HG03095 (cell line): ENCODE results near the gene TREX2.
"Not testable (repeated sequence)": the region's sequence is repeated elsewhere in the genome, so short reads cannot be mapped to it uniquely, and the experiment has no call there.

Source experiments
- ATAC-seq: cut with Tn5 transposase; IDR thresholded peaks from one replicate; pipeline ENCODE4 v1.9.1; 2021; ENCODE audit warnings: moderate library complexity; ENCODE audit not compliant: unreplicated experiment

TREX2 gene

GRCh38 chrX:153410888-153411254, 35.0 kb downstream of the TREX2 start:
- peak; percentile 6 for ATAC-seq

- ATAC-seq: no peak
These were observed 35.5 kb downstream of the TREX2 start for GRCh38 chrX:153410373-153410772.

DNA sequence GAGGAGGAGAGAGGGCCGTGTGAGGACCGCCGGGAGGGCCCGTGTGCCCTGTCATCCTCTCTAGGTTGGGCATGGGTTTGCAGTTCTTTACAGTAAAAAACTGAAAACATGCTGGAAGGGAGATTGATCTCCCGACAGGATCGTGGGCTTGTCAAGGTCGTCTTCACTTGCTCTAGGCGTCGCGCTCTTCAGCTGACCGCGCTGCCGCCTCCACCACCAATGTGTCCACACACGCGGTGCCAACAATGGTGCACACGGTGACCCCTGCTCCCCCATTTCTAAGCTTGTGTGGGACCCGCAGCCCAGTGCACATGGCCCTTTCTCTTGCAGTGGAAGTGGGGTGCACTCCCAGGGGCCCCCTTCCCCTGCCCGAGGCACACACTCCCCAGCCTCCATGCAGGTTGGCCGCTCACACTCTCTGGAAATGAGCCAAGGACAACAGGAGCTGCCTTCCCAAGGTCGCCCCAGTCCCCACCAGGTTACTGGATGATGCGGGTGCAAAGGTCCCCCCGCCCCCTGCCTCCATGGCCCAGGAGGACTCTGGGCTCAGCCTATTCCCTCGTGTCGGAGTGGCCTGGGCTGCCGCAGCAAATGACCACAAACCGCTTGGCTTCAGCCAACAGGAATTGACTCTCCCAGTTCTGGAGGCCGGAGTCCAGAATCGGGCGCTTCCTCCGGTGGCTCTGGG, 36.3 kb downstream of the TREX2 start:
- no peak for ATAC-seq

DNA sequence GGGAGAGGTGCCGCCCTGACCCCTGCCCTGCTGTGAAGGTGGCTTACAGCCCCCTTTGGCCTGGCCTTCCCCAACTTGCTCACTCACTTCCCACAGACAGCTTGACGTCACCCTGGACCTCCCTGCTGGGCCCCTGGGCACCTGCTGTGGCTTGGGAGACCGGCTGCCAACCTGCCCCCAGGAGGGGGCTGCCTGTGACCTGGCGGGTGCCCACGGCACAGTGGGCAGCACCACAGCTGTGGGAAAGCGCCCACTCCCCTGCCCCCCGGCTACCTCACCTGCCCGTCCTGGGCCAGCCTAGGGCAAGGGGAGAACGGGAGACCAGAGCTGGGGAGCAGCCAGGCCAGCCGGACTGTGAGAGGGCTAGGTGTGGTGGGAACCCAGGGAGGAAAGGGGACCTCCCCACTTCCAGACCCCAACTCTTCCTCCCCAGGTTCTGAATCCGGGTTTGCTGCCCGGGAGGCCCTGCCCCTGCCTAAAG, 36.9 kb downstream of the TREX2 start:
- ATAC-seq: no peak

GRCh38 chrX:153408221-153408721, 37.6 kb downstream of the TREX2 start:
- no peak for ATAC-seq

DNA sequence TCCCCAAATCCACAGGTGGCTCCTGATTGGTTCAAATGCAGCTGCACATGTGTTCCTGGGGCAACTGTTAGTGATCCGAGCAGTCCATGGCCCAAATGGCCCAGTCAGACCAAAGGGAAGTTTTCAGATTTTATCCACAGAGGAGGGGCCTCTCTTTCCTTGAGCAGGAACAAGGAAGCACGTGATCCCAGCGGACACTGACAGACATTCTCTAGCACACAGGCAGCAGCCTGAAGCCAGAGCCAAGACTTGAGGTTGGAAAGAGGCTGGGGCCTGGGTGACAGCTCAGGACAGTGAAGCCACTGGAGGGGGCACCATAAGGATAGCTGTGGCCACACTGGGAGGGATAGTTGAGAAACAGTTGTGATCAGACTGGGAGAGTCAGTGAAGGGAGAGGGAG, 38.1 kb downstream of the TREX2 start:
- no peak for ATAC-seq

DNA sequence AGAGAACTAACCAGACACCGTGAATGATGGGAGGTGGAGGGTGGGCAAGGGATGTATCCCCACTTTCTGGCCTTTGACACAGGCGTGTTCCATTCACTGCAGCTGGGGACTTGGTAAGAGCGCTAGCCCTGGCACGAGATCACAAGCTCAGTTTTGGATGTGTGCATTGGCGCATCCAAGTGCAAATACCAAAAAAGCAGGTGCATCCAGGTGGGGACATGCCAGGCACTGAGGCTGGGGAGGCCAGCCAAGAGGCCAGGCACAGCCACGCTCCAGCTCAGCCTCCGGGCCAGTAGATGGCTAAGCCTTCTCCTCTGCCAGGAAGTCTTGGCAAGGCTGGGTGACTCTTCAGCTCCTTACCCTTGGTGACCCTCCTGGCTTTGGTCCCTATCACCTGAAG, 39.0 kb downstream of the TREX2 start:
- ATAC-seq: no peak

DNA sequence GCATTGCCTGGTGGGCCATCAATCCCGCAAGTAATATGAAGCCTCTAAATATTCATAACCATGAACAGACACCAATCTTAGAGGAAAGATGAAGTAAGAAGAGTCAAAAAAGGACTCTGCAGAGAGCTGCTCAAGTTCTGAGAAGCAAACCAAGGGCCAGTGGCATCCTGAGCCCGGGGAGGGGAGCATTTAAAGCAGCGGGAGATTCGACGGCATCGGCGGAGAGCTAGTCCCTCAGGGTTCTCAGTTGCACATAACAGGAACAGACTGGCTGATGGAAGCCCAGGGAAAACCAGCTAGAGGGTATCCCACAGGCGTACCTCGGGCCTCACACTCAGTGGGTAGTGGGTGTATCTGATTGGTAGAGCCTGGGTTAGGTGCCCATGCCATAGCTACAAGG, 39.8 kb downstream of the TREX2 start:
- ATAC-seq: no peak

DNA sequence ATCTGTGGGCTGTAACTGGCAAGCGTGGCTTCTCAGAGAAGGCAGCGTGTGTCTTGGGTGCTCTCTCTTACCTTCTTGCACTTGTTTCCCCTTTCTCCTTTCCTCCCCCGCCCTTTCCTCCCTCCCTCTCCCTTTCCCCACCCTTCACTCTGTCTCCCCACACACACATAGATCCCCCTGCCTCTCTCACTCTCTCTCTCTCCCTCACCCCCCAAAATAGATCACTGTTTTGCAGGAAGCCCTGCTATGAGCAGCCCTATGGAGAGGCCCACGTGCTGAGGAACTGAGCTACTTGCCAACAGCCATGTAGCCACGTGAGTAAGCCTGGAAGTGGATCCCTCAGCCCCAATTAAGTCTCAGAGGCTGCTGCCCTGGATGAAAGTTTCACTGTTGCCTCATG, 40.4 kb downstream of the TREX2 start:
- no peak for ATAC-seq

- ATAC-seq: not testable (repeated sequence)
These were observed 41.5 kb downstream of the TREX2 start for GRCh38 chrX:153404333-153404732.

DNA sequence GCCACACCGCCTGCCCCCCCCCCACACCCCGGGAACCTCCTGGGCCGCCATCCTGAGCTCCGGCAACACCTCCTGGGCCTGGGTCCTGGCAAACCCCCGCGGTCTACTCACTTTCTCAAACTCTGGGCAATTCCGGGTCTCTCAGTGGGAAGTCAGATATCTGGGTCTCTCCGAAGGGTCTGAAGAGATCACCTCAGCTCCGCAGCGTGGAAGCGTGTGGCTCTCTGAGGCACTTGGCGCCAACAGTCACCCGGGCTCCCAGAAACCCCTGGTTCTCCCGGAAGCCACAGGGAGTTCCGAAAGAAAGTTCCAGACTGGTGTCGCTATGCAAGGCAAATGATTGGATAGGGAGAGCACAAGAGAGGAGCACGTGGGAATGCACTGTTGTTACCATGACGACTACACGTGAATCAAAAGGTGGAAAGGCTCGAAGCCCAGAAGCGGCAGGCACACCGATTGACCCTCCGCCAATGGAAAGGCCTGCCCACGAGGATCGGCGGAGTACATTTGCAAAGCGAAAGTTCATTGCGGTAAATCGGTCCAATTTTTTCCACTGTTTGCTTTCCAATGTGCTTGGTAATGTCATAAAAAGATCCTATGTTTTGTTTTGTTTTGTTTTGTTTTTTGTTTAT, 44.6 kb downstream of the TREX2 start, which contains the start of gene PNMA6E:
TSS of gene PNMA6E (minus strand) at position 218 of the 632 bp plus-strand sequence. CDS start 2,501 bp downstream, outside the sequence.
- ATAC-seq: no peak

DNA sequence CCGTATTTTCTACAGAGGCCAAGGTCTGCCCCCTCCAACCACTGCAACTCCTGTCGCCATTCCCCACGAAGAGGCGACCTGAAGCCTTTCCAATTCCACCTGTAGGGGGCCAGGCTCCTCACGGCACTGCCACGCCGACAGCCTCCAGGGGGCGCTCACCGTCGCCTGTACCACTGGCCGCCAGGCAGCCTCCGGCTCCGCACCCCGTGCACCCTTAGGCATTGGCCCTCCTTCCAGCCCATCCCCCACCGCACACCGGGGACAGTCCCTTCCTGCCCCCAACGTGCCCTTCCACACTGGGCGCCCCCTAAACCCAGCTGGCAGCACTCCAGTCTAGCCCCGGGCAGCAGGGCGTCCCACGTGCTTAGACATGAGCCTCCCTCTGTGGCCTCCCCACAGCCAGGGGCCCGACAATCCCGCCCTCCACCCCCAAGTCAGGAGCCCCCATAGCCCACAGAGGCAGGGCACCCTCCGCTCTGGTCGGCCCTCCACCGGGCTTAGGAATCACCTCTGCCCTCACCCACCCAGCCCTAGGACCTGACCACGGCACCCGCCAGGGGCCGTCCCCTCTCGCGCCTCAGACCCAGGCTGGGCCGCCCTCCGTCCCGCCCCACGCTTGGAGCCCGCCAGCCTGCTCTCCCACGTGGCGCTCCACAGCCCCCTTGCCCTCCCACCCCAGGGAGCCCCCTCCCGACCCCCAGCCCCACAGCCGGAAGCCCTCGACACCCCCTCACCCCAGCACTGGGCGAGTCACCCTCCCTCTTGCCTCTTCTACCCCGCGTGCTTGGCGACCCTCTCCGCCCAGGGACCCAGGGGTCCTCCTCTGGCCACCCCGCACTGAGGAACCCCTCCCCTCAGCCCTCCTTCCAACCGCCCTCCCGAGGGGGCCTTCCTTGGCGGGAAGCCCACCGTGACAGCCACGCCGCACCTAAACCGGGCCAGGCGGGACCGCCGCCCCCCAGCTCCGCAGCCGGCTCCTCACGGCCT, 45.4 kb downstream of the TREX2 start:
- no peak for ATAC-seq

GRCh38 chrX:153398275-153398960, 47.4 kb downstream of the TREX2 start:
- no peak for ATAC-seq

DNA sequence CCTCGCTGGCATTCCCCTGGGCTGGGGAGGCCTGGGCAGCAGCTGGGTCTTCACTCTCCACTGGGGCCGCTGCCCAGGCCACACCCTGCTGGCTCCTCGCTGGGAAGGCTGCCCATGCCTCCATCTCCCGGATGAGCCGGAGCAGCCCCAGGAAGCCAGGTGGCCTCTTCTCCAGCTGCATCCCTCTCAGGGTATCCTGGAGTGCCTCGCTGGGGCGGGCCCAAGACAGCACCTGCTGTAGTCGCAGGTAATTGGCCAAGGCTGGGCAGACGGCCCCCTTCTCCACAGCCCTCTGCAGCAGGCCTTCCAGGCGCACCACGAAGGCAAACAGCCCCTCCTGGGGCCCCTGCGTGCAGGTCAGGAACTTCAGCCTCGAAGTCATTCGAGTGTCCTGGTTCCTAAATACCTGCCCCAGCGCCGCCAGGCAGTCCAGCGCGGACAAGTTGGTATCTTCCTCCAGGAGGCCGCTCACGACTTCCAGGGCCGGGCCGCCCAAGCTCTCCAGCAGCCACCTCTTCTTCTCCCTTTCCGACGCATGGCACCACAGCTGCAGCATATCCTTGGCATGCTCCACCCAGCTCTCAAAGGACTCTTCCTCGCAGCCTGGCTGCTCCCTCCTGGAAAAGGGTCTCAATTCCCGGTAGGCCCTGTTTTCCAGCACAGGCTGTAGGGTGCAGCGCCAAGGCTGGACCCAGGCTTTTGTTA, 48.4 kb downstream of the TREX2 start:
- ATAC-seq: no peak

GRCh38 chrX:153396320-153397195, 49.3 kb downstream of the TREX2 start:
- ATAC-seq: no peak

GRCh38 chrX:153395613-153396319, 50.1 kb downstream of the TREX2 start:
- ATAC-seq: no peak

- ATAC-seq: no peak
These were observed 51.2 kb downstream of the TREX2 start for GRCh38 chrX:153394612-153395011.
